Measurements from ENCODE around the gene SH3RF3.

SH3RF3 gene

GRCh38 chr2:109442715-109443319, 313.8 kb downstream of the SH3RF3 start:
- no peak for DNase-seq

DNA sequence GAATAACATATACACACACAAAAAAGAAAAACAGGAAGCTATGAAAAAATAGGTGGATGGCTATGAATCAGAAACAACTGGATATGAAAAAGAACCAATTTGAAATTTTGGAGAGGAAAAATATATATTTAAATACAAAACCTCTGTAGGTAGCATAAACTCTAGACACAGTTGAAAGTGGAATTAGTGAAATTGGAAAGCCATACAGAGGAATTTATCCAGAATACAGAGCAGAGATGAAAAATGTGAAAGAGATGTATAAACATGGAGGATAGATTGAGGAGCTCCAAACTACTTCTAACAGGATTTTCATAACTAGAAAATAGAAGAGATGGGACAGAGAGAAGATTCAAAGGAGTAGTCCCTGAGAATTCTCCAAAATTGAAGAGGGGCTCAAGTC, 315.9 kb downstream of the SH3RF3 start:
- DNase-seq = no peak

- DNase-seq = no peak
Measured at GRCh38 chr2:109446278-109447131, 317.5 kb downstream of the SH3RF3 start.

GRCh38 chr2:109447251-109447661, 318.3 kb downstream of the SH3RF3 start:
- DNase-seq = no peak

GRCh38 chr2:109447776-109448175, 318.8 kb downstream of the SH3RF3 start:
- no peak for DNase-seq

DNA sequence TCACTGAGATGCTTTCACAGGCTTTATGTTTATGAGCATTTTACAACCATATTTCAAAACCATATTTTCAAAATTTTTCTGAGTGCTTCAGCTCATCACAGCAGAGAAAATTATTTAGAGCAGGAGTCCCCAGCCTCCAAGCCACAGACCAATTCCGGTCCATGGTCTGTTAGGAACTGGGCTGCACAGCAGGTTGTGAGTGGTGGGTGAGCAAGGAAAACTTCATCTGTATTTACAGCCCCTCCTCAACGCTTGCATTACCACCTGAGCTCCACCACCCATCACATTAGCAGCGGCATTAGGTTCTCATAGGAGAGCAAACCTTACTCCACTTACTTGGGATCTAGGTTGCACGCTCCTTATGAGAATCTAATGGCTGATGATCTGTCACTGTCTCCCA, 319.2 kb downstream of the SH3RF3 start:
- no peak for DNase-seq

- peak; percentile 7 for DNase-seq
Measured at GRCh38 chr2:109448946-109449788, 320.2 kb downstream of the SH3RF3 start.

DNA sequence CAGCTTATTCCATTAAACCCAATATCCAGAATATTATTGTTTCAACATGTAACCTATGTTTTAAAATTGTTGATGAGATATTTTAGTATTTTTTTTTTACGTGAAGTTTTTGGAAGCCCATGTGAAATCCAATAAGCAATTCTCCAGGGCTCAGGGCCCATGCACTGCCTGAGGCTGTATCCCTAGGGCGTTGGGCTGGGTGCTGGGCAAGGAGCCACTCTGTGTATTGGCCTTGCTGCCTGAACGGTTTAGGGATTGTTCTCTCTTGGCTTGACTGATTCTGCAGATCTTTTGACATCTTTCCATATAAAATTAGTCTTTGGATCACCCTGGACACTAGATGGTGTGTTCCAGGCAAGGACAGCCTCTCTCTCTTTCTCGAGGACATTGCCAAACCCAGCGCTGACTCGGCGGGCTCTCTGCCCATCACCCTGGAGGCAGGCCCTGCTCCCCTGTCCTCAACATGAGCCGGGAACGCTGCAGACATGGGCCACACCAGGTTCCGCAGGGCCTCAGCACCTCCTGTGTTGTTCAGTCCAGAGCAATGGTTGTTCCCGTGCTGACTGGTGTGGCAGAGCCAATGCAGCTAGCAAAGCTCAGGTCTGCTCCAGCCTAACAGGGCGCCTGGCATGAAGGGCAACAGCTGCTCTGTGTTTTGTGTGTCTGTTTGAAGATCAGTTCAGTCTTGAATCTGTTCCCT, 321.7 kb downstream of the SH3RF3 start:
- no peak for DNase-seq

GRCh38 chr2:109451671-109452070, 322.7 kb downstream of the SH3RF3 start:
- DNase-seq = no peak

DNA sequence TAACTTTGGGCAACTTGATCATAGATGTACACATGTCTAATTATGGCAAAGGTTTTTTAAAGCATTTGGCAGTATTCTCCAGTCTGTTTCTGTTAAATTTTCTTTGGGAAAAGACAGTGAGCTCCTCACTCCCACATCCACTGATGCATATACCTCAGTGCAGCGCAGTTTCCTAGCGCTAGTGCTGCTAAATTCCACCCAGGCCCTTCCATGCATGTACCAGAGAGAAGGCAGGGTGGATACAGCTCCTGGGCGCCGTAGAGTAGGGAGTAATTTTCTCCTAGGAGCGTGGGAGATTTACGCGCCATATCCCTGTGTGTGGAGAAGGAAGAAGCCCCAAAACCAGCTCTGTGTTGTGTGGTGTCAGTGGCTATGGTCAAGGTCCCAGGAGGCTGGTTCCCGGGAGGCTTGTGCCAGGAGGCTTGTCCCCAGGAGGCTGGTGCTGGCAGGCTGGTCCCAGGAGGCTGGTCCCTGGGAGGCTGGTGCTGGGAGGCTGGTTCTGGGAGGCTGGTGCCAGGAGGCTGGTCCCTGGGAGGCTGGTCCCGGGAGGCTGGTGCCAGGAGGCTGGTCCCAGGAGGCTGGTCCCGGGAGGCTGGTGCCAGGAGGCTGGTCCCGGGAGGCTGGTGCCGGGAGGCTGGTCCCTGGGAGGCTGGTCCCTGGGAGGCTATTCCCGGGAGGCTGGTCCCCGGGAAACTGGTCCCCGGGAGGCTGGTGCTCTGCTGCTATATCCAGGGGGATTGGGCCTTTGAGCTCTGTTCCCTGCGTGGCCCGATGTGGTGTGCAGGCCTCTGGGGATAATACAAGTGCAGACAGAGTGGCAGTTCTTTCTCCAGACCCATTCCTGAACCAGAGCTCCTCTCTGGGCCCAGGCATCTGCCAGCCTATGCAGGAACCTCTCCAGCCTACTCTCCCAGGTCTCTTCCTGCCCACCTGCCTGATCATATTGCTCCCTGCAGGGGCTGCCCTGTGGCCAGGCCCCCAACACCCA, 323.6 kb downstream of the SH3RF3 start:
- no peak for DNase-seq

- no peak for DNase-seq
Measured at GRCh38 chr2:109453371-109453995, 324.5 kb downstream of the SH3RF3 start.

DNA sequence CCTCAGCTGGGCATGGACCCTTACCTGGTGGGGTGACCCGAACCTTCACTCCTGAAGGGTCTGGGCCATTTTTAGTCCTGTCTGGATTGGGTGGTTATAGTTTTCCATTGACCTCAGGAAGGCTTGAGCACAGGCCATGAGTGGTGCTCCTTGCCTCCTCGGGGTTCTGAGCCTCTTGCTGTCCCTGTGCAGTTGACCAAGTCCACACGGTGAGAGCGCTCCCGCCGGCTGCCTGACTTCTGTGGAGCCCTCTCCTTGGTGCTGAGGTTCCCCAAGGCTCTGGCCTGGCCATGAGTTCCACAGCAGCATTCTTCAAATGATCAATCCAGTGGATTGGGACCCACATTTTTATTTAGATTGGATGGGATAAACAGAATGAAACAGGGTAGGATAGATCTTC, 325.3 kb downstream of the SH3RF3 start:
- DNase-seq = no peak

DNA sequence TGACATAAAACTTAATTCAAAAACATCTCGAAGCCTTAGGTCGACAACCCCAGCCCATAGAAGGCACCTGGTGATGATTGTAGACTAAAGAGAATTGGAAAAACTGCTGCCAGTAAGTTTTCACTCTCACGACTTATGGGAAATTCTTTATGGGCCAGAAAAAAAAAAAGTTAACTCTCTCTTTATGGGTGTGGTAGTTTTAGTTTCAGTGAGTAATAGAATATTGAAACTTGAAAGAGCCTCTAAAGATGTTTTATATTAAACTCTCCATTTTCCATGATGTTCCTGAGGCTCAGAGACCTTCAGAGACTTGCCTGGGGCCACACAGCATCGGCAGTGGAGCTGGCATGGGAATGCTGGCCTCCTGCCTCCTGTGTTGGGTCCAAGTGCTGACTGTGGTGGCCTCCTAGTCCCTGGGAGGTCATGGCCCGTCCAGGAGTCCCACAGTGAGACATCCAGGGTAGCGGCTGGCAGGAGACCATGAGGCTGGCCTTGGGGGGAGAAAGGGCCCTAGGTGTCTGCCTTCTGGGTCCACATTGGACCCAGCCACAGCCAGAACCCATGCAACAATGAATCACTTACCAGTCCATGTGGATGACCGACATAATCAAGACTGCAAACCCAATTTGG, 325.9 kb downstream of the SH3RF3 start:
- DNase-seq = no peak

DNA sequence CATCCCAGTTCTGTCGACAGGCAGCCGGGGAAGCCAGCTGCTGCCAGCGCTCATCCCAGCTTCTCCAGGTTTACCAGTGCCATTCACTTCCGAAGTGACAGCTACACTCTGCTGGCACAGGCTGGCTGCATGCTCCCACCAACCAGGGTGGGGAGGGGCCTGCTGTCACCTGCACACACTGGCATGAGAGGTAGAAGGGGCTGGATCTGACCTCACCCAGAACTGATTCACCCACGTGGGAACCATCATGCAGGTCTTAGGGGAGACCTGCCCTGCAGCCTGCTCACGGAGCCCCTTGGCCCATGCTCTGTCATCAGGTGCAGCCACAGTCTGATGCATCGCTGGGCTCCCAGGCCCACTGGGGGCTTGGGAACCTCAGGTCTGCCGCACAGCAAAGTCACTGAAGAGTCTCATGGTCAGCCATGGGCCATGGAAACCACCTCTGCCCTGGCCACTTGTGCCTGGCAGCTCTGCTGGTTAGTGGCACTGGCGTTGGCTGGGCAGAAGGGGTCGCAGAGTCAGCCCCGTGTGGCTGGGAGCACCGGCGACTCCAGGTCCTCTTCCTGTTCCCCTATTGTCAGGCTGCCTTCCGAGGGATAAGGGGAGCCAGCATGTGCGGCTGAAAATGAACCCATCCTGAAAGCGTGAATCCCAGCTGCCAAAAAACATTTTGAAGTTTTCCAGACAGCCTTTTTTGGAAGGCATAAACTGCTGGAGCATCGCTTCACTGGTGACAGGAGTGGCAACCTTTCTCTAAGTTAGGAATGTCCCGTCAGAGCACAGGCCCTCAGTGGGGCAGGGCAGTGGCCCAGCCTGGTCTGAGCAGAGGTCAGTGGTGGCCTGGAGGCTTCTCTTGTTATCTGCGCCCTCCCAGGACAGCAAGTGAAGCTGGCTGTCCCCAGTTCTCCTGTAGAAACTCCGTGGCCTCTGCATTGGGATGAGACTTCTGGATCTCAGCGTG, 327.0 kb downstream of the SH3RF3 start:
- DNase-seq = no peak

GRCh38 chr2:109456776-109457175, 327.8 kb downstream of the SH3RF3 start:
- DNase-seq = no peak

- DNase-seq = no peak
Measured at GRCh38 chr2:109457366-109457765, 328.4 kb downstream of the SH3RF3 start.

DNA sequence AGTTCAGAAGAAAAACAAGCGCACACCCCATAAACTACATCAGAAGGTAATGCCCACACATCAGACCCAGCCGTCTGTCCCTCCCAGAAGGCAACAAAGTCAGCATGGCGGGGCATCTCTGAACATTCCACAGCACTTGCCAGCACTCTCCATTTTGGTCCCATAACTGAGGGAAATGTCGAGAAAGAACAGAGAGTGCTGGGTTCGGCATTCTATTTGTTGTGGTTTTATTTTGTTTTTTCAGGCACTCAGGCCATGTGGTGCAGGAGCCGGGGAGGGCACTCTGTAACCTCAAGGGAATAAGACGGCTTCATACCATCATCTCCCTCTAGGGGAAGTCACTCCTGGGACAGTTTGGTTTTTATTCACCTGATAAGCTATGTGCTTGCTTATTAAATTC, 328.8 kb downstream of the SH3RF3 start:
- DNase-seq = no peak

GRCh38 chr2:109458512-109458911, 329.5 kb downstream of the SH3RF3 start:
- DNase-seq = no peak

DNA sequence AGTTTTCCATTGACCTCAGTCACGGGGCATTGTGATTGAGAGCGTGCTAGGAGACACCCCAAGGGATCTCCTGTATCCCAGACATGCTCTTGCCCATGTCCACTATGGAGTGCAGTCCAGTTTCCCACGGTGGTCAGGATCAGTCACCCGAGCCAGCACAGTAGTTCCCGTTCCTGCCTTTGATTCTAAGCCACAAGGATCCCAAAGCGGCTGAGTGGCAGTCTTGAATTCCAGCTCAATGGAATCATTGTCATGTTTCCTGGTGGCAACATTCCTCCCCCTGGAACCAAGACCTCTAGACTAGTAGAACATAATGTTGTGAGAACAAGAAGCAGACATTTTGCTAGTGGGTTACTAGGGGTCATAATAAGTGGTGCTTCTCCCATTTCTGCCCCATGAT, 330.5 kb downstream of the SH3RF3 start:
- no peak for DNase-seq
